ENCODE data around the gene ASCC1.

DNA sequence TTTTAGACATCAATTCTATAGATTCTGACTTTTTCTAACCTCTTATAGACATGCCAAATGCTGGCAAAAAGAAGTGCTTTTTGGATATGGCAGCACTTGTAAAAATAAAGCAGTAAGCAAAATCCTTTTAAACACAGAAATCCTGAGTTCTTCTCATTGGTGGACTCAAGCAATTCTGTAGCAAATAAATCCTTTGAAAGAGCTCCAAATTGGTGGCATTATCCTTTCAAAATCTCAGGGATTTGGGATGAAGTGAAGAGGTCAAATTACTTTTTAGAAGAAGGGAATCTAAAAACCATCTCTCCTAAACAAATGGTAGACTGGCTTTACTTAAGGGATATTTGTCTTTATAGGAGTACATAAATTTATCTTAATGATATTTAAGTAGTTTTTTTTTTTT is 17.5 kb upstream of the ASCC1 start:
- TF ChIP-seq, protein P1, sequence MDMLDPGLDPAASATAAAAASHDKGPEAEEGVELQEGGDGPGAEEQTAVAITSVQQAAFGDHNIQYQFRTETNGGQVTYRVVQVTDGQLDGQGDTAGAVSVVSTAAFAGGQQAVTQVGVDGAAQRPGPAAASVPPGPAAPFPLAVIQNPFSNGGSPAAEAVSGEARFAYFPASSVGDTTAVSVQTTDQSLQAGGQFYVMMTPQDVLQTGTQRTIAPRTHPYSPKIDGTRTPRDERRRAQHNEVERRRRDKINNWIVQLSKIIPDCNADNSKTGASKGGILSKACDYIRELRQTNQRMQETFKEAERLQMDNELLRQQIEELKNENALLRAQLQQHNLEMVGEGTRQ (IDR thresholded peaks at IDR 0.05; ENCODE audit: low read depth, low read length), result no peak
- no peak for TF ChIP-seq POLR2A (IDR thresholded peaks at IDR 0.05; ENCODE audit: low read depth, low read length)
- TF ChIP-seq, protein P2, sequence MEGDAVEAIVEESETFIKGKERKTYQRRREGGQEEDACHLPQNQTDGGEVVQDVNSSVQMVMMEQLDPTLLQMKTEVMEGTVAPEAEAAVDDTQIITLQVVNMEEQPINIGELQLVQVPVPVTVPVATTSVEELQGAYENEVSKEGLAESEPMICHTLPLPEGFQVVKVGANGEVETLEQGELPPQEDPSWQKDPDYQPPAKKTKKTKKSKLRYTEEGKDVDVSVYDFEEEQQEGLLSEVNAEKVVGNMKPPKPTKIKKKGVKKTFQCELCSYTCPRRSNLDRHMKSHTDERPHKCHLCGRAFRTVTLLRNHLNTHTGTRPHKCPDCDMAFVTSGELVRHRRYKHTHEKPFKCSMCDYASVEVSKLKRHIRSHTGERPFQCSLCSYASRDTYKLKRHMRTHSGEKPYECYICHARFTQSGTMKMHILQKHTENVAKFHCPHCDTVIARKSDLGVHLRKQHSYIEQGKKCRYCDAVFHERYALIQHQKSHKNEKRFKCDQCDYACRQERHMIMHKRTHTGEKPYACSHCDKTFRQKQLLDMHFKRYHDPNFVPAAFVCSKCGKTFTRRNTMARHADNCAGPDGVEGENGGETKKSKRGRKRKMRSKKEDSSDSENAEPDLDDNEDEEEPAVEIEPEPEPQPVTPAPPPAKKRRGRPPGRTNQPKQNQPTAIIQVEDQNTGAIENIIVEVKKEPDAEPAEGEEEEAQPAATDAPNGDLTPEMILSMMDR (conservative IDR thresholded peaks at IDR 0.05; ENCODE audit: low read depth, low read length), result no peak
- TF ChIP-seq SMC3 (IDR thresholded peaks at IDR 0.05; ENCODE audit: low read depth, low read length), result no peak
- no peak for TF ChIP-seq FOS (IDR thresholded peaks at IDR 0.05; ENCODE audit: low read depth, low read length)
- TF ChIP-seq MAFK (IDR thresholded peaks at IDR 0.05; ENCODE audit: low read depth, low read length), result no peak
- TF ChIP-seq, protein P3, sequence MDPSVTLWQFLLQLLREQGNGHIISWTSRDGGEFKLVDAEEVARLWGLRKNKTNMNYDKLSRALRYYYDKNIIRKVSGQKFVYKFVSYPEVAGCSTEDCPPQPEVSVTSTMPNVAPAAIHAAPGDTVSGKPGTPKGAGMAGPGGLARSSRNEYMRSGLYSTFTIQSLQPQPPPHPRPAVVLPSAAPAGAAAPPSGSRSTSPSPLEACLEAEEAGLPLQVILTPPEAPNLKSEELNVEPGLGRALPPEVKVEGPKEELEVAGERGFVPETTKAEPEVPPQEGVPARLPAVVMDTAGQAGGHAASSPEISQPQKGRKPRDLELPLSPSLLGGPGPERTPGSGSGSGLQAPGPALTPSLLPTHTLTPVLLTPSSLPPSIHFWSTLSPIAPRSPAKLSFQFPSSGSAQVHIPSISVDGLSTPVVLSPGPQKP (IDR thresholded peaks at IDR 0.05; ENCODE audit: borderline replicate concordance, low read depth, low read length), result no peak
- TF ChIP-seq RAD21 (IDR thresholded peaks at IDR 0.05; ENCODE audit: low read length), result no peak
- no peak for TF ChIP-seq RFX5 (IDR thresholded peaks at IDR 0.05; ENCODE audit: low read depth, low read length)
- TF ChIP-seq CHD1 (IDR thresholded peaks at IDR 0.05; ENCODE audit: low read depth, low read length), result no peak

Data from IMR-90 (cell line).